Activated T-helper 1 cell treated with Interleukin-2 at 50 U/mL for 16 hours (primary cell): ENCODE measurements around the gene TMEM250.
"Not testable (repeated sequence)": the region's sequence is repeated elsewhere in the genome, so short reads cannot be mapped to it uniquely, and the experiment has no call there.

Source experiments
- DNase-seq: peaks from one replicate; pipeline ENCODE4 v3.0.0-alpha.2; 2020; ENCODE audit warnings: low read depth

The TMEM250 gene

DNA sequence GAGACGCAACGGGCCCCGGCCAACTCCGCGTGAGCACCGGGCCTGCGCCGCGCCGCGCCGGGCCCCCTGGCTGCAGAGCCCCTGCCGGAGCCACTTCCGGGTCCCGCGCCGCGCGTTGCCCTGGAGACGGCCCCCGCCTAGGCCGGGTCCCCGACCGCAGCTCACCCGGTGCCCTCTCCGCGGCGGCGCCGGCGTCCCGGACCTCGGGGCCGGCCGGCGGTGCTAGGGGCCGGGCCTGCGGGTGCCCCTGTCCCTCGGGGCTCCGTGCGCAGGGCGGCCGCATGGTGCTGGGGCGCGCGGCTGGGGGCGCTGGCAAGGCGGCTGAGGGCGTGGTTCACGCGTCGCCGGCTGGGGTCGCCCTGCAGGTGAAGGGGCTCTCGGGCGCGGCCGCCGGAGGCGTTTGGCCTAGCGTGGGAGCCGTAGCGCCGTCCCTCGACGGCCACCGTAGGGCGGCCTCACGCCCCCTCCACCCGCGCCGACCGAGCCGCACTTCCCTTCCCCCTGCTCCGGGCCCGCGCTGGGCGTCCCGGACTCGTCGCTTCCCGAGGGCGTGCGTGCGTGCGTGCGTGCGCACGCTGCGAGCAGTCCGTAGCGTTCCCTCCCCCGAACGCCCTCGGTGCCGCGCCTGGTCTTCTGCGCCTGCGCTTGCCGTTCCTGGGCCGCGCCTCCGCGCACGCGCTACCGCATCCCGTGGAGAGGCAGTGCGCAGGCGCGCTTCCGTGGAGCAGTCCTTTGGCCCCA is at the start of gene TMEM250:
Gene TMEM250, minus strand, starts transcription at position 556 of the 741 bp plus-strand sequence. CDS start 1,975 bp downstream, outside the sequence.
- DNase-seq: peak; percentile 95

DNA sequence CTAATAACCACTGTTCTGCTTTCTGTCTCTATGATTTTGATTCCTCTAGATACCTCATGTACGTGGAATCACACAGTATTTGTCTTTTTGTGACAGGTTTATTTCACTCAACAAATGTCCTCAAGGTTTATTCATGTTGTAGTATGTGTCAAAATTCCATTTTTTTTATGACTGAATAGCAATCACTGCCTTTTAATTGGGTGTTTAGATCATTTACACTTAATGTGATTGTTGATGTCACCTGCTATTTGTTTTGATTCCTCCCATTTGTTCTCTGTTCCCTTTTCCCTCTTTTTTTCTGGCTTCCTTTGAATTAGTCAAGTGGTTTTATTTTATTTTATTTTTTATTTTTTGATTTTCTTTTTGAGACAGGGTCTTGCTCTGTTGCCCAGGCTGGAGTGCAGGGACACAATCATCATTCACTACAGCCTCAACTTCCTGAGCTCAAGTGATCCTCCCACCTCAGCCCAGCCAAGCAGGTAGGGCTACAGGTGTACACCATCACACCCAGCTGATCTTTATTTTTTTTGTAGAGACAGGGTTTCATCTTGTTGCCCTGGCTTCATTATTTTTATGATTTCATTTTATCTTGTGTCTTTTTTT is 44.7 kb upstream of the TMEM250 start:
- DNase-seq: no peak

- DNase-seq: no peak
These were observed 42.4 kb upstream of the TMEM250 start for GRCh38 chr9:136160995-136161610.

- no peak for DNase-seq
These were observed 41.7 kb upstream of the TMEM250 start for GRCh38 chr9:136160381-136160841.

GRCh38 chr9:136159851-136160250 is 41.2 kb upstream of the TMEM250 start:
- no peak for DNase-seq

DNA sequence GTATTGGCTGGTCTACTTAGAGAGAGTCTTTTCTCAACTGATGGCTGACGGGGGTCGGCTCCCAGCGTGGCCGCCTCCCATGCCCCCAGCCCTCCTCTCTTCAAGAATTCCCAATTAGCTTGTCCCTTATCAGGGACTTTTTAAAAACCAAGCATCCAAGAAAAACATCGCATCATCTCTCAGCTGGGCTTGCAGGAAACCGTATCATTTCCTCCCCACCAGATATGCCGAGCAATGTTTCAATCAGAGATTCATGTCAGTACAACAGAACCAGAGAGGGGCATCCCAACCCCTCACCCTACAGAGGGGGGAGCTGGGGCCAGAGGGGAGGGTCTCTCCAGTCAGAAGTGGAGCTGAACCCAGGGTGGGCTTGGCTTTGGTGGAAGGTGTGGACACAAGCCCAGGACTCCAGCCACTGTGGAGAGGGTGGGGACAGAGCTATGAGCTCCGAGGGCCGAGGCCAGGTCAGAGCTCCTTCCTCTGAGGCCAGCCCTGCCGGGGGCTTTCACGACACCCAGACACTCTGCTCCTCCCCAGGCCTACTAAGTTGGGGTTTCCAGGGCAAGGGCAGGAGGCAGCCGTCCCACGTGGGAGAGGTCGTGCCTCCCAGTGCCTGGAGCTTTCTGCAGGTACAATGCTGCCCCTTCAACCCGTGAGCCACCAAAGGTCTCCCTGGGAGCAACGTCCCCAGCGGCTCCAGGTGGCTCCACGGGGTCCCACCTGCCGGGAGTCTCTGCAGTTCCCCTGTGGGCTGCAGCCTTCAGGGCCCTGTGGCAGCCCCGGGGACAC is 39.0 kb upstream of the TMEM250 start:
- DNase-seq: no peak

GRCh38 chr9:136156209-136157120 is 37.8 kb upstream of the TMEM250 start:
- DNase-seq: no peak

- no peak for DNase-seq
These were observed 36.9 kb upstream of the TMEM250 start for GRCh38 chr9:136155576-136155975.

DNA sequence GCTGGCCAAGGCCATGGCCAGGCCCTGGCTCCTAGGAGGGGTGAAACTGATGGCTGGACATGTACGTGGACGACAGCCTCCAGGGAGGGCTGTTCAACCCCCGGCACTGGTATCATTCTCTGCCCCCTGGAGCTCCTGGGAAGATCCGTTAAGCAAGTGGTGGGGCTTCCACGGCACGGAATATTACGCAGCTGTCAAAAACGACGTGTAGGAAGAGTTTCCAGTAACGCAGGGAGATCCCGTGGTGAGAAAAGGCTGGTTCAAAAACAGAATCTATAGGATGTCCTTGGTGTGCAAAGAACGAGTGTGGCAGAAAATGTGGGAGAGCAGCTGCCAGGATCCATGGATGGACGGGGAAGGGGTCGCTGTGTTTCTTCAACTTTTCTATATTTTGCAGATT is 36.3 kb upstream of the TMEM250 start:
- DNase-seq: no peak

- DNase-seq: no peak
These were observed 34.8 kb upstream of the TMEM250 start for GRCh38 chr9:136153381-136154065.

GRCh38 chr9:136152931-136153330 is 34.3 kb upstream of the TMEM250 start:
- DNase-seq: no peak

- DNase-seq: no peak
These were observed 33.8 kb upstream of the TMEM250 start for GRCh38 chr9:136152543-136152866.

- DNase-seq: no peak
These were observed 33.3 kb upstream of the TMEM250 start for GRCh38 chr9:136151848-136152542.

- no peak for DNase-seq
These were observed 32.6 kb upstream of the TMEM250 start for GRCh38 chr9:136151214-136151804.

GRCh38 chr9:136150664-136151213 is 32.1 kb upstream of the TMEM250 start:
- not testable (repeated sequence) for DNase-seq

DNA sequence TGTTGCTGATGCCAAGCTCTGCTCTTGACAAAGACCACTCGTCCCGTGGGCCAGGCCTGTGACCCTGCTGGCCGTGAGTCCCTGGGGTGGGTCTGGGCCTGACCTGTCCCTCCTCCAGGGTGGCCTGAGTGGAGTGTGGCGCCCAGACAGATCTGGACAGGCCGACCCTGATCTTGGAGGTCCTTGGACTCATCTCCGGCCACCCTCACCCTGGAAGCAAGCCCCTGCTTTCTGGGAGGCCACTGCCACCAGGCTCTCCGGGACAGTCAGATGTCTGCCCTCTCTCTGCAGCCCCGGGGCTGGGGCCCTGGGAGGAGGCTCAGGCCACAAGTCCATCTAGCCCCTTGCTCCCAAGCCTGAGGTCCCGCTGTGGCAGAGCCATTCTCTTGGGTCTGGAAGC is 31.2 kb upstream of the TMEM250 start:
- no peak for DNase-seq

DNA sequence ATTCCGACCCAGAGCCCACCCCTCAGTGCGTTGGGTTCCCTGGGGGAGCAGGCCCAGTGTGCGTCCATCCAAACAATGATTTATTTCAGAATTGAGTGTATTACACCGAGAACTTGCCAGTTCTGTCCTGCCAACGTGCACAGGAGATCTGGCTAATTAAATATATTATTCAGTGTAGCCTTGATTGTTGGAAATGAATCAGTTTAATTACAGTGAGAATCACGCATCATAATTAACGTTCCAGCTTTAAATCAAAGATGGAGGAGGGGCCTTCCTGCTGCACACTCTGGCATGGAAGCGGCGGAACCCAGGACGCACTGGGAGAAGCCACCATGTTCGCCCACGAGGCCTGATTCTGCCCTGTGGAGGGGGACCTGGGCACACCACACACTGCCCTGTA is 30.7 kb upstream of the TMEM250 start:
- no peak for DNase-seq

DNA sequence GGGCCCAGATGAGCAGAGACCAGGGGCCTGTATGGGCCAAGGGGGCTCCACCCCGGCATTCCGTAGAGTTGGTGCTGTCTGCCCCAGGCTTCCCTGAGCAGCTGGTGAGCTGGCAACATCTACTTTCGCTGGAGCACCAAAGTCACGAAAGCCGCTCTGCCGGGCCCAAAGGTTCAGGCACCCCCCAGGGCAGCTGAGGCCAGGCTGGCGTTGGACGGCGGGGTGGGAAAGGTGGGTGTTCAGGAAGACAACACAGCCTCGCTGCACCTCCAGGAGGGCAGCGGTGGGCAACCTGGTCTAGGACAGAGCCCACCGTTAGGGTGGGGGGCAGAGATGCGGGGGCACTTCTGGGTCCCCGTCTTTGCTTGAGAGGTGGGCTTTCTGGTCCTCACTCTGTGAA is 30.1 kb upstream of the TMEM250 start:
- no peak for DNase-seq

DNA sequence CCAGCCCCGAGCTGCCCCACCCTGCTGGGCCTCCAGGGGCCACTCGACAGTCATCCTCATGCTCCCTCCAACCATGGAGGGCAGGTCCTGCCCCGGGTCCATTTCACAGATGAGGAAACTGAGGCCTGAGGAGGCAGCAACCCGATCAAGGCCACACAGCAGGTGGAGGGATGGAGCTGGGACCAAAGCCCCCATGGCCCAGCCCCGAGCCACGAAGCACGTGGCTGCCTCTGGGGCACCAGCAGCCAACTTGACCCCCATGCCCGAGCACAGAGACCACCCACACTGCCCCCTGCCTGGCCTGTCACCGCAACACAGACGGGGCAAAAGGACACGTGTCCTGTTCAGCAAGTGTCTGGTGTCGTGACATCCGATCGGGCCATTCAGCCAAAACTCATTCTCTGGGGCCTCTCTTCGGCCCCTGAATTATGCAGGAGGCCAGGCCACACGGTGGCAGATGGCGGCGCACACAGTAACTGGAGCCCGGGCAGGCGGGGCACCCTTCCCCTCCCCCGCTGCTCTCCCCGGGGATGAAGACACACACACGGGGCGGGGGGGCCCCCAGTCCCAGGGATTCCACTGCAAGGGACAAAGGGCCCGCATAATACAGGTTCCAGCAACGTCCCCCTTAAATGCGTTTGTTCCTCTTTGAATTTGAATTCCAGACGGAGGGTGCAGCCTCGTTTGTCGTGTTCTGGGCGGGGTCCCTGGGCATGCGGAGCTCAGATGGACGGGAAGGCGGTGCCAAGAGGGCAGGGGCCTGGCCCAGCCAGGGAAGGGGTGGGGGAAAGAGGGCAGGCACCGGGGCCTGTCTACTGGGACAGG is 29.4 kb upstream of the TMEM250 start:
- DNase-seq: no peak
